ENCODE data around the gene UCP2. TPM values are rescaled to one million over a fixed set of nuclear protein-coding genes. Genes with fewer than 3 reads are reported as not detected.

Gene UCP2
- total and polyA plus RNA-seq, 9 of the 15 experiments (the other 6 are each of a cell fraction or from before 2014, with no cell fraction given): 19.2 to 216 (median 87.9) TPM

DNA sequence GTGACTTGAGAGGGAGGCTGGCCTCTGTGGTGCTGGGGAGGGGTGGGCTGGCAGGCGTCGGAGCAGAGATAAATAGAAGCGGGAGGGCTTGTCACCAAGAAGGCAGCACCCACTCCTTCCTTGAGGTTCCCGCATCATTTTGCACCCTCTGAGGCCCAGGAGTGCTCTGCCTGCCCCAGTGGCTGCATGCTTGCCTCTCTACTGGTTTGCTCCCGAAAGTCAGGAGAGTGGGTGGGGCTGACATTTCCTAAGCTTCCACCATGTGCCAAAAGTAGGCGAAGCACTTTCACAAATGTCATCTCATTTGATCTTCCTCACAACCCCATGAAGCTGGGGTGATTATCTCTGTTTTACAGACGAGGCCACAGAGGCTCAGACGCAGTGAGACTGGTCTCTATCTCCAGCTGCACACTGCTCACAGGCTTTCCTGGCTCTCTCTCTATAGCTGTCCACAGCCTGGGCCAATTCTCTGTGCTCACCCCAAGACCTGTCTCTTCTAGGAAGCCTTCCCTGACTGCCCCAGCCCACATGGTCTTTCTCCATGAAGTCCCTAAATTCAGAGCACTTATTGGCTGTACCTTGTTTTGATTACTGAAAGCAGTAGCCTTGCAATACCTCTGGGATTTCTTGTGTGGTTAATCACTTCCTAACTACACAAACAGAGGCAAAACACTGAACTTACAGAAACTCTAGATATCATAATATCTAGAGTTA, 28.9 kb upstream of the UCP2 start (continued):
- TF ChIP-seq, protein P1, sequence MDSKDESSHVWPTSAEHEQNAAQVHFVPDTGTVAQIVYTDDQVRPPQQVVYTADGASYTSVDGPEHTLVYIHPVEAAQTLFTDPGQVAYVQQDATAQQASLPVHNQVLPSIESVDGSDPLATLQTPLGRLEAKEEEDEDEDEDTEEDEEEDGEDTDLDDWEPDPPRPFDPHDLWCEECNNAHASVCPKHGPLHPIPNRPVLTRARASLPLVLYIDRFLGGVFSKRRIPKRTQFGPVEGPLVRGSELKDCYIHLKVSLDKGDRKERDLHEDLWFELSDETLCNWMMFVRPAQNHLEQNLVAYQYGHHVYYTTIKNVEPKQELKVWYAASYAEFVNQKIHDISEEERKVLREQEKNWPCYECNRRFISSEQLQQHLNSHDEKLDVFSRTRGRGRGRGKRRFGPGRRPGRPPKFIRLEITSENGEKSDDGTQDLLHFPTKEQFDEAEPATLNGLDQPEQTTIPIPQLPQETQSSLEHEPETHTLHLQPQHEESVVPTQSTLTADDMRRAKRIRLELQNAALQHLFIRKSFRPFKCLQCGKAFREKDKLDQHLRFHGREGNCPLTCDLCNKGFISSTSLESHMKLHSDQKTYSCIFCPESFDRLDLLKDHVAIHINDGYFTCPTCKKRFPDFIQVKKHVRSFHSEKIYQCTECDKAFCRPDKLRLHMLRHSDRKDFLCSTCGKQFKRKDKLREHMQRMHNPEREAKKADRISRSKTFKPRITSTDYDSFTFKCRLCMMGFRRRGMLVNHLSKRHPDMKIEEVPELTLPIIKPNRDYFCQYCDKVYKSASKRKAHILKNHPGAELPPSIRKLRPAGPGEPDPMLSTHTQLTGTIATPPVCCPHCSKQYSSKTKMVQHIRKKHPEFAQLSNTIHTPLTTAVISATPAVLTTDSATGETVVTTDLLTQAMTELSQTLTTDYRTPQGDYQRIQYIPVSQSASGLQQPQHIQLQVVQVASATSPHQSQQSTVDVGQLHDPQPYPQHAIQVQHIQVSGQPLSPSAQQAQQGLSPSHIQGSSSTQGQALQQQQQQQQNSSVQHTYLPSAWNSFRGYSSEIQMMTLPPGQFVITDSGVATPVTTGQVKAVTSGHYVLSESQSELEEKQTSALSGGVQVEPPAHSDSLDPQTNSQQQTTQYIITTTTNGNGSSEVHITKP (IDR thresholded peaks at IDR 0.05; ENCODE audit: partially characterized antibody): peak; percentile 53
- TF ChIP-seq RBFOX2 (IDR thresholded peaks at IDR 0.05; ENCODE audit: low read depth, low read length): peak; percentile 60
- TF ChIP-seq TCF3 (CRISPR knock-in tag; IDR thresholded peaks at IDR 0.05): peak; percentile 100
- TF ChIP-seq GATAD2B (IDR thresholded peaks at IDR 0.05; ENCODE audit: borderline replicate concordance): peak; percentile 85
- peak; percentile 99 for TF ChIP-seq CBFA2T3 (IDR thresholded peaks at IDR 0.05)
- peak; percentile 98 for TF ChIP-seq NCOR1 (IDR thresholded peaks at IDR 0.05)
- TF ChIP-seq ZNF445 (CRISPR knock-in tag; IDR thresholded peaks at IDR 0.05; ENCODE audit: low read depth): no peak
- 0 out of 2 replicates have a peak, but pooled peaks have one; percentile 66 for TF ChIP-seq PHF21A (IDR thresholded peaks at IDR 0.05; ENCODE audit: borderline replicate concordance, low read depth)
- TF ChIP-seq PHTF2 (CRISPR knock-in tag; IDR thresholded peaks at IDR 0.05): no peak
- no peak for TF ChIP-seq SIN3B (IDR thresholded peaks at IDR 0.05; ENCODE audit: low read depth)
- TF ChIP-seq ARID1B (IDR thresholded peaks at IDR 0.05): peak; percentile 99
- TF ChIP-seq ATF7 (IDR thresholded peaks at IDR 0.05): peak; percentile 87
- TF ChIP-seq CTBP1 (IDR thresholded peaks at IDR 0.05; ENCODE audit: borderline replicate concordance): peak; percentile 80; the same call in 1 of the 2 replicates
- TF ChIP-seq ZNF134 (CRISPR knock-in tag; conservative IDR thresholded peaks at IDR 0.05): peak; percentile 61; the same call in 1 of the 2 replicates
- peak; percentile 91 to 93 for TF ChIP-seq TRIM24 (IDR thresholded peaks at IDR 0.05)
- TF ChIP-seq RAD51 (IDR thresholded peaks at IDR 0.05; ENCODE audit: borderline replicate concordance, low read depth): peak; percentile 51; the same call in 1 of the 2 replicates
- TF ChIP-seq DMBX1 (CRISPR knock-in tag; IDR thresholded peaks at IDR 0.05; ENCODE audit: borderline replicate concordance): peak; percentile 96
- no peak for TF ChIP-seq HNRNPLL (IDR thresholded peaks at IDR 0.05; ENCODE audit: low read depth, low read length, poor library complexity, severe bottlenecking)
- TF ChIP-seq POLR2G (IDR thresholded peaks at IDR 0.05; ENCODE audit: low read depth, low read length): peak; percentile 51
- TF ChIP-seq, protein P2, sequence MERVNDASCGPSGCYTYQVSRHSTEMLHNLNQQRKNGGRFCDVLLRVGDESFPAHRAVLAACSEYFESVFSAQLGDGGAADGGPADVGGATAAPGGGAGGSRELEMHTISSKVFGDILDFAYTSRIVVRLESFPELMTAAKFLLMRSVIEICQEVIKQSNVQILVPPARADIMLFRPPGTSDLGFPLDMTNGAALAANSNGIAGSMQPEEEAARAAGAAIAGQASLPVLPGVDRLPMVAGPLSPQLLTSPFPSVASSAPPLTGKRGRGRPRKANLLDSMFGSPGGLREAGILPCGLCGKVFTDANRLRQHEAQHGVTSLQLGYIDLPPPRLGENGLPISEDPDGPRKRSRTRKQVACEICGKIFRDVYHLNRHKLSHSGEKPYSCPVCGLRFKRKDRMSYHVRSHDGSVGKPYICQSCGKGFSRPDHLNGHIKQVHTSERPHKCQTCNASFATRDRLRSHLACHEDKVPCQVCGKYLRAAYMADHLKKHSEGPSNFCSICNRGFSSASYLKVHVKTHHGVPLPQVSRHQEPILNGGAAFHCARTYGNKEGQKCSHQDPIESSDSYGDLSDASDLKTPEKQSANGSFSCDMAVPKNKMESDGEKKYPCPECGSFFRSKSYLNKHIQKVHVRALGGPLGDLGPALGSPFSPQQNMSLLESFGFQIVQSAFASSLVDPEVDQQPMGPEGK (CRISPR knock-in tag; IDR thresholded peaks at IDR 0.05; ENCODE audit: borderline replicate concordance): no peak
- peak; percentile 99 for TF ChIP-seq TAL1 (IDR thresholded peaks at IDR 0.05)
- TF ChIP-seq CBFB (CRISPR knock-in tag; IDR thresholded peaks at IDR 0.05): peak; percentile 95
- TF ChIP-seq, protein P3, sequence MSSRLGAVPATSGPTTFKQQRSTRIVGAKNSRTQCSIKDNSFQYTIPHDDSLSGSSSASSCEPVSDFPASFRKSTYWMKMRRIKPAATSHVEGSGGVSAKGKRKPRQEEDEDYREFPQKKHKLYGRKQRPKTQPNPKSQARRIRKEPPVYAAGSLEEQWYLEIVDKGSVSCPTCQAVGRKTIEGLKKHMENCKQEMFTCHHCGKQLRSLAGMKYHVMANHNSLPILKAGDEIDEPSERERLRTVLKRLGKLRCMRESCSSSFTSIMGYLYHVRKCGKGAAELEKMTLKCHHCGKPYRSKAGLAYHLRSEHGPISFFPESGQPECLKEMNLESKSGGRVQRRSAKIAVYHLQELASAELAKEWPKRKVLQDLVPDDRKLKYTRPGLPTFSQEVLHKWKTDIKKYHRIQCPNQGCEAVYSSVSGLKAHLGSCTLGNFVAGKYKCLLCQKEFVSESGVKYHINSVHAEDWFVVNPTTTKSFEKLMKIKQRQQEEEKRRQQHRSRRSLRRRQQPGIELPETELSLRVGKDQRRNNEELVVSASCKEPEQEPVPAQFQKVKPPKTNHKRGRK (tag; IDR thresholded peaks at IDR 0.05): no peak

Measured in K562 (cell line).